Gastrocnemius medialis (tissue), 4 donors: Measurements from ENCODE around the gene NEDD4L.

Experiments used
- POLR2A ChIP-seq, 2 donors: fragments of 450-650 bp; IDR thresholded peaks; one replicate each; pipeline ENCODE4 v1.6.1; 2017; ENCODE audit warnings: antibody characterized with exemption in 2 of 2, mild to moderate bottlenecking in 2 of 2, moderate library complexity in 2 of 2
- TF ChIP-seq, protein P1 (sequence below), 5 experiments: fragments of 450-650 bp in 3 of 5; fragments of 200-600 bp in 2 of 5; sonication (generic) in 2 of 5; IDR thresholded peaks in 4 of 5; conservative IDR thresholded peaks in 1 of 5; 1 replicate in 4 of 5; 2 replicates in 1 of 5; pipeline ENCODE4 v1.5.1; 2016 to 2019; ENCODE audit warnings: antibody characterized with exemption in 5 of 5, mild to moderate bottlenecking in 3 of 5, moderate library complexity in 3 of 5

- TF ChIP-seq, protein P1, sequence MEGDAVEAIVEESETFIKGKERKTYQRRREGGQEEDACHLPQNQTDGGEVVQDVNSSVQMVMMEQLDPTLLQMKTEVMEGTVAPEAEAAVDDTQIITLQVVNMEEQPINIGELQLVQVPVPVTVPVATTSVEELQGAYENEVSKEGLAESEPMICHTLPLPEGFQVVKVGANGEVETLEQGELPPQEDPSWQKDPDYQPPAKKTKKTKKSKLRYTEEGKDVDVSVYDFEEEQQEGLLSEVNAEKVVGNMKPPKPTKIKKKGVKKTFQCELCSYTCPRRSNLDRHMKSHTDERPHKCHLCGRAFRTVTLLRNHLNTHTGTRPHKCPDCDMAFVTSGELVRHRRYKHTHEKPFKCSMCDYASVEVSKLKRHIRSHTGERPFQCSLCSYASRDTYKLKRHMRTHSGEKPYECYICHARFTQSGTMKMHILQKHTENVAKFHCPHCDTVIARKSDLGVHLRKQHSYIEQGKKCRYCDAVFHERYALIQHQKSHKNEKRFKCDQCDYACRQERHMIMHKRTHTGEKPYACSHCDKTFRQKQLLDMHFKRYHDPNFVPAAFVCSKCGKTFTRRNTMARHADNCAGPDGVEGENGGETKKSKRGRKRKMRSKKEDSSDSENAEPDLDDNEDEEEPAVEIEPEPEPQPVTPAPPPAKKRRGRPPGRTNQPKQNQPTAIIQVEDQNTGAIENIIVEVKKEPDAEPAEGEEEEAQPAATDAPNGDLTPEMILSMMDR (IDR thresholded peaks at IDR 0.05 in 4 of 5, conservative IDR thresholded peaks at IDR 0.05 in 1 of 5): no peak
- TF ChIP-seq POLR2A (IDR thresholded peaks at IDR 0.05): no peak
Observed at GRCh38 chr18:58044370-58045241, 580 bp downstream of the NEDD4L start.
